OCI-LY3 (cell line): ENCODE results near the gene IRX5.

Experiments
- H2AFZ ChIP-seq: fragments of 200-600, 300-600 bp; shearing (Covaris generic); 2 replicates; pipeline ENCODE4 v1.6.0; 2014; ENCODE audit warnings: antibody characterized with exemption, low read depth, low read length
- H3K27ac ChIP-seq: fragments of 200-600, 300-600 bp; sonication (generic); 2 replicates; pipeline ENCODE4 v1.5.1; 2014; ENCODE audit warnings: mild to moderate bottlenecking, low read length, moderate library complexity, mixed read lengths
- H3K27me3 ChIP-seq: fragments of 200-600, 300-600 bp; sonication (generic); 2 replicates; pipeline ENCODE4 v1.6.1; 2014; ENCODE audit warnings: low read depth, low read length, mixed read lengths
- H3K36me3 ChIP-seq: fragments of 200-600, 300-600 bp; sonication (generic); replicated peaks from 2 replicates; pipeline ENCODE3; 2014; ENCODE audit warnings: low read depth, low read length, mixed read lengths
- H3K4me1 ChIP-seq: fragments of 300-600, 200-600 bp; sonication (generic); 2 replicates; pipeline ENCODE4 v1.6.1; 2014; ENCODE audit warnings: low read length, mixed read lengths
- H3K4me2 ChIP-seq: fragments of 200-600, 300-600 bp; sonication (generic); 2 replicates; pipeline ENCODE4 v1.6.1; 2014; ENCODE audit warnings: low read length, mixed read lengths
- H3K4me3 ChIP-seq: fragments of 300-600, 200-600 bp; sonication (generic); 2 replicates; pipeline ENCODE4 v1.5.1; 2014; ENCODE audit warnings: antibody characterized with exemption, mild to moderate bottlenecking, low read length, moderate library complexity
- H3K79me2 ChIP-seq: fragments of 300-600, 200-600 bp; shearing (Covaris generic); 2 replicates; pipeline ENCODE4 v1.6.1; 2014; ENCODE audit warnings: mild to moderate bottlenecking, low read length, mixed read lengths
- H3K9ac ChIP-seq: fragments of 300-600, 200-600 bp; shearing (Covaris generic); 2 replicates; pipeline ENCODE4 v1.6.0; 2014; ENCODE audit warnings: mild to moderate bottlenecking, low read length, moderate library complexity
- H3K9me3 ChIP-seq: fragments of 200-600, 300-600 bp; shearing (Covaris generic); 2 replicates; pipeline ENCODE4 v1.6.1; 2014; ENCODE audit warnings: low read length, mixed read lengths; ENCODE audit not compliant: insufficient read depth
- H4K20me1 ChIP-seq: fragments of 200-600, 300-600 bp; sonication (generic); 2 replicates; pipeline ENCODE4 v1.6.1; 2016; ENCODE audit warnings: low read length, mixed read lengths; ENCODE audit not compliant: insufficient read depth
- EZH2phosphoT487 ChIP-seq: fragments of 200-600 bp; shearing (Covaris generic); IDR thresholded peaks from 2 replicates; pipeline ENCODE4 v1.6.1; 2018; ENCODE audit warnings: antibody characterized with exemption, mixed run types, low read depth
- TF ChIP-seq, protein P1 (sequence below): fragments of 200-600, 300-600 bp; sonication (generic); IDR thresholded peaks from 2 replicates; pipeline ENCODE4 v1.5.1; 2014; ENCODE audit warnings: antibody characterized with exemption, low read length, low read depth

IRX5 gene

GRCh38 chr16:54977211-54977610 lies 46.5 kb downstream of the IRX5 start:
- no peak overlapping the region for H3K4me2 ChIP-seq

DNA sequence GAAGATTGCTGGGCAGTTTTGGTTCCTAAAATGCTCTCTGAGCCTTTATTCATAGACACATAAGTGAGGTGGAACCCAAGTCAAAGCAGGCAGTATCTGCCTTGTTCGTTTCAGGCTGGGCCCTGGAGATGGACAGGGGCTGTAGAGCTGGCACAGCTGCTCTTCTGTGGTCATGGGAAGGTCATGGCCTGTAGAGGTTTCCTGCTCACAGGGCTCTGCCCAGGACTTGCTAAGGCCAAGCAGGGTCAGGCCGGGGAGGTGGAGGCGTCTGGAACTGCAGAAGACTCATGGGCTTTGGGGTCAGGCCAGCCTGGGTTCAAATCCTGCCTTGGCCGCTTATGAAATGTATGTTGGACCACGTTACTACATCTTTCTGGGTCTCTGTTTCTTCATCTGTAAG lies 50.2 kb downstream of the IRX5 start:
- no peaks in the 10 kb centered on the region for H4K20me1 ChIP-seq
- H3K27ac ChIP-seq = no peak overlapping the region
- no peaks in the 10 kb centered on the region for H3K4me1 ChIP-seq
- TF ChIP-seq, protein P1, sequence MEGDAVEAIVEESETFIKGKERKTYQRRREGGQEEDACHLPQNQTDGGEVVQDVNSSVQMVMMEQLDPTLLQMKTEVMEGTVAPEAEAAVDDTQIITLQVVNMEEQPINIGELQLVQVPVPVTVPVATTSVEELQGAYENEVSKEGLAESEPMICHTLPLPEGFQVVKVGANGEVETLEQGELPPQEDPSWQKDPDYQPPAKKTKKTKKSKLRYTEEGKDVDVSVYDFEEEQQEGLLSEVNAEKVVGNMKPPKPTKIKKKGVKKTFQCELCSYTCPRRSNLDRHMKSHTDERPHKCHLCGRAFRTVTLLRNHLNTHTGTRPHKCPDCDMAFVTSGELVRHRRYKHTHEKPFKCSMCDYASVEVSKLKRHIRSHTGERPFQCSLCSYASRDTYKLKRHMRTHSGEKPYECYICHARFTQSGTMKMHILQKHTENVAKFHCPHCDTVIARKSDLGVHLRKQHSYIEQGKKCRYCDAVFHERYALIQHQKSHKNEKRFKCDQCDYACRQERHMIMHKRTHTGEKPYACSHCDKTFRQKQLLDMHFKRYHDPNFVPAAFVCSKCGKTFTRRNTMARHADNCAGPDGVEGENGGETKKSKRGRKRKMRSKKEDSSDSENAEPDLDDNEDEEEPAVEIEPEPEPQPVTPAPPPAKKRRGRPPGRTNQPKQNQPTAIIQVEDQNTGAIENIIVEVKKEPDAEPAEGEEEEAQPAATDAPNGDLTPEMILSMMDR = no peak
- no peak for TF ChIP-seq EZH2phosphoT487
- H3K79me2 ChIP-seq = no peaks in the 10 kb centered on the region
- no peak overlapping the region for H3K9ac ChIP-seq
- no peaks in the 10 kb centered on the region for H3K36me3 ChIP-seq
- no peak overlapping the region for H2AFZ ChIP-seq
- no peaks in the 10 kb centered on the region for H3K27me3 ChIP-seq
- H3K4me2 ChIP-seq = no peak overlapping the region
- no peaks in the 10 kb centered on the region for H3K9me3 ChIP-seq
- H3K4me3 ChIP-seq = no peak overlapping the region

More at GRCh38 chr16:54977211-54977610, 46.5 kb downstream of the IRX5 start:
- Histone ChIP-seq H3K4me3 (no peak overlapping the region), H3K36me3 (no peaks in the 10 kb centered on the region), H4K20me1 (no peaks in the 10 kb centered on the region), H3K4me1 (no peaks in the 10 kb centered on the region), H3K9ac (no peak overlapping the region), H2AFZ (no peak overlapping the region), H3K79me2 (no peaks in the 10 kb centered on the region), H3K27me3 (no peaks in the 10 kb centered on the region), H3K9me3 (no peaks in the 10 kb centered on the region), H3K27ac (no peak overlapping the region)
- TF ChIP-seq, protein P1 = no peak
- no peak for TF ChIP-seq EZH2phosphoT487
